Lower lobe of right lung (tissue), 1 donor: Measurements from ENCODE around the gene HCLS1. TPM values are rescaled to one million over a fixed set of nuclear protein-coding genes. Genes with fewer than 3 reads are reported as not detected.

Experiments used
- total RNA-seq: library from RNA; stranded (reverse); fragmentation: NEBNext Ultra II Directional; extraction: Animal tissue kit (Norgen Biotek cat#: 25700); gene quantifications from one replicate; pipeline ENCODE4 v1.2.1, GENCODE V29; 2021
- donor health status: DM: no; HTN: yes; CAD: no; lungs with severe emphysema.

Gene HCLS1
- total RNA-seq, 1 donor from 2014 or later = 93.6 TPM

Other genes with a start within 250 kb of the HCLS1 start
- gene POLQ, start 114.9 kb downstream of the HCLS1 start, total RNA-seq = 0.56 TPM
- gene ARGFX, start 93.0 kb downstream of the HCLS1 start, total RNA-seq = not detected
- 0.09 TPM for gene FBXO40, start 67.5 kb downstream of the HCLS1 start, total RNA-seq
- 55.4 TPM for gene GOLGB1, start 88.8 kb upstream of the HCLS1 start, total RNA-seq
- gene IQCB1, start 174.2 kb upstream of the HCLS1 start, total RNA-seq = 19.6 TPM
- gene EAF2, start 174.3 kb upstream of the HCLS1 start, total RNA-seq = 7.3 TPM
- 63.6 TPM for gene SLC15A2, start 233.5 kb upstream of the HCLS1 start, total RNA-seq